ACC112 (cell line): ENCODE measurements around the gene TSLP.

Experiments used
- H2AFZ ChIP-seq: fragments of 200-600 bp; sonication (generic); one replicate; pipeline ENCODE4 v1.6.0; 2017; ENCODE audit warnings: antibody characterized with exemption, low read length; ENCODE audit not compliant: unreplicated experiment
- H3K27ac ChIP-seq: fragments of 200-600 bp; sonication (generic); 2 replicates; pipeline ENCODE4 v1.5.1; 2014; ENCODE audit warnings: low read depth, mild to moderate bottlenecking, antibody characterized with exemption, low read length, moderate library complexity
- H3K27me3 ChIP-seq: fragments of 200-600 bp; sonication (generic); 2 replicates; pipeline ENCODE4 v1.6.1; 2014; ENCODE audit warnings: mild to moderate bottlenecking, antibody characterized with exemption, low read length, moderate library complexity, mixed read lengths; ENCODE audit not compliant: insufficient read depth
- H3K36me3 ChIP-seq: fragments of 200-600 bp; sonication (generic); 2 replicates; pipeline ENCODE4 v1.6.1; 2016; ENCODE audit warnings: mild to moderate bottlenecking, antibody characterized with exemption, low read length, moderate library complexity, mixed read lengths; ENCODE audit not compliant: insufficient read depth
- H3K4me1 ChIP-seq: fragments of 200-600 bp; sonication (generic); one replicate; pipeline ENCODE4 v1.6.1; 2016; ENCODE audit warnings: low read length, mixed read lengths; ENCODE audit not compliant: insufficient read depth, unreplicated experiment, control insufficient read depth
- H3K4me3 ChIP-seq: fragments of 200-600 bp; sonication (generic); 2 replicates; pipeline ENCODE4 v1.5.1; 2014; ENCODE audit warnings: mild to moderate bottlenecking, low read depth, low read length
- H3K79me2 ChIP-seq: fragments of 200-600 bp; sonication (generic); one replicate; pipeline ENCODE4 v1.6.0; 2016; ENCODE audit warnings: low read length; ENCODE audit not compliant: control insufficient read depth, unreplicated experiment, insufficient read depth

The TSLP gene

DNA sequence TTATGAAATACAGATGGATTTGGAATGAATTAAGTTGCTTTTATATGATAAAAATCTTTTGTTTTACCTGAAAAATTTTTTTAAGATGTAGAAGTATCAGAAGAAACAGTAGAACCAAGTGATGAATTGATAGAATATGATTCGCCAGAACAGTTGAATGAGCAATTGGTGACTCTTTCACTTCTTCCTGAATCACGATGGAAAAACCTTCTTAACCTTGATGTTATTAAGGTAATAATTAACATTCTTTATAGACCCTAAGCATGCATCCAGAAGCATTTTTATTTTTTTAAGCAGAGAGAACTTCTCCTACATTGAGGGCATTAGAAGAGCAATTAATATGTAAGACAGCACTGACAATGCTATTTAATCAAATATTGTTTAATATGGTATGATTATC, 49.4 kb downstream of the TSLP start:
- Histone ChIP-seq H3K79me2 (peaks cover 5% of the 10 kb centered on the region), H3K27me3 (no peaks in the 10 kb centered on the region), H2AFZ (no peak overlapping the region), H3K4me3 (no peak overlapping the region), H3K36me3 (peaks cover 56% of the 10 kb centered on the region), H3K27ac (no peak overlapping the region), H3K4me1 (no peaks in the 10 kb centered on the region)

GRCh38 chr5:111121926-111122325, 50.4 kb downstream of the TSLP start:
- no peaks in the 10 kb centered on the region for H3K27me3 ChIP-seq
- H3K36me3 ChIP-seq = peaks cover 55% of the 10 kb centered on the region
- H3K4me3 ChIP-seq = no peak overlapping the region
- no peaks in the 10 kb centered on the region for H3K4me1 ChIP-seq
- peaks cover 5% of the 10 kb centered on the region for H3K79me2 ChIP-seq
- no peak overlapping the region for H3K27ac ChIP-seq
- no peak overlapping the region for H2AFZ ChIP-seq

DNA sequence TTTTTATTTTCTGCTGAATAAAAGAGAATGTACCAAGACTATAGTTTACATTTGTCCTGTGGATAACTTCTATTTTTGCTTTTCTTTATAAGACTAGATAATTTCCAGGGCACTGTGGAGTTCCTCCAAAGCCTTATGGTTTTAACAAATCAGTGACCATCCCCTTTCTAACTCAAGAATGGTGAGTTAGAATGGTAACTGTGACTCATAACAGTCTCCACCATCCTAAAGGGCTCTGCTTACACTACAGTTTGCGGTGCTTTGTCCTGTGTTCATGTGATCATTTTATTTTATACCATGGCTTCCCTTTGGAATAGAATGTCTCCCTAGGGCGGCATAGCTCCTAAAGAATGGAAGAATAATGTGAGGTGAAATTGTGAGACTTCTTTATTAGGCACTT, 50.9 kb downstream of the TSLP start:
- no peak overlapping the region for H3K27ac ChIP-seq
- H3K4me1 ChIP-seq = peaks cover 3% of the 10 kb centered on the region
- peaks cover 51% of the 10 kb centered on the region for H3K36me3 ChIP-seq
- no peaks in the 10 kb centered on the region for H3K27me3 ChIP-seq
- peaks cover 5% of the 10 kb centered on the region for H3K79me2 ChIP-seq
- H3K4me3 ChIP-seq = no peak overlapping the region
- no peak overlapping the region for H2AFZ ChIP-seq

DNA sequence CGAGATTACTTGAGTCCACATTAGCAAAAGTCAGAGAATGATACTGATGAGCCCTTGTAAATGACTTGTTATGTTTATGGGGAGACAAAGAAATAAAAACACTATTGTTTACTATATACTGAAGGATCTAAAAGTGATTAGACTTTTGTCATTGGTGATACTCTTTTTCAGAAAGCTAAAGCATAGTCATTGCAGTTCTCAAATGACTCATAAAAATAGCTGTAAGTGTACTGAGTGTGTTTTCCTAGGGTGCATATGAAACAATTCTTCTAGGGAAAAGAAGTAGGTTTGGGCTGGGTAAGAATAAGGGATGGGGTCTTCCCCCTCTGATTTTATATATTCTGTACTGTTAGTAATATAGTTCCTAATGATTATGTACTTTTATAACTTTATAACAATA, 53.3 kb downstream of the TSLP start:
- no peaks in the 10 kb centered on the region for H3K27me3 ChIP-seq
- peaks cover 35% of the 10 kb centered on the region for H3K36me3 ChIP-seq
- no peak overlapping the region for H3K4me3 ChIP-seq
- 0 out of 2 replicates have a peak overlapping the region, but pooled peaks have one; percentile 18 for H3K27ac ChIP-seq
- H3K79me2 ChIP-seq = no peaks in the 10 kb centered on the region
- H3K4me1 ChIP-seq = peaks cover 15% of the 10 kb centered on the region
- H2AFZ ChIP-seq = no peak overlapping the region

- no peak overlapping the region for H3K27ac ChIP-seq
- H3K27me3 ChIP-seq = no peaks in the 10 kb centered on the region
- H3K79me2 ChIP-seq = no peaks in the 10 kb centered on the region
- peaks cover 36% of the 10 kb centered on the region for H3K4me1 ChIP-seq
- H2AFZ ChIP-seq = no peak overlapping the region
- H3K36me3 ChIP-seq = peaks cover 17% of the 10 kb centered on the region
- H3K4me3 ChIP-seq = no peak overlapping the region
These were observed 55.4 kb downstream of the TSLP start for GRCh38 chr5:111126896-111127295.
